ENCODE data around the gene NUDT22.

NUDT22 gene

GRCh38 chr11:64216879-64217278 lies 9.2 kb upstream of the NUDT22 start:
- Histone ChIP-seq H3K9ac (ENCODE audit: low read depth in 1 of 2, low read length in 2 of 2) (no peak overlapping the region), H3K27me3 (ENCODE audit: control insufficient read depth in 1 of 2, insufficient read depth in 2 of 2, low read length in 2 of 2) (no peaks in the 10 kb centered on the region), H3K4me3 (ENCODE audit: low read depth in 1 of 2, low read length in 2 of 2) (no peak overlapping the region), H3K27ac (ENCODE audit: low read depth, low read length) (no peak overlapping the region), H3K9me3 (ENCODE audit: control insufficient read depth in 1 of 2, low read length in 2 of 2) (no peaks in the 10 kb centered on the region), H3K36me3 (ENCODE audit: control insufficient read depth in 1 of 2, insufficient read depth in 2 of 2, low read length in 2 of 2) (peaks cover 9 to 31% of the 10 kb centered on the region in 2 donors), H3K4me1 (ENCODE audit: control insufficient read depth in 1 of 2, insufficient read depth in 2 of 2, low read length in 2 of 2) (peaks cover 4 to 8% of the 10 kb centered on the region in 2 donors)

DNA sequence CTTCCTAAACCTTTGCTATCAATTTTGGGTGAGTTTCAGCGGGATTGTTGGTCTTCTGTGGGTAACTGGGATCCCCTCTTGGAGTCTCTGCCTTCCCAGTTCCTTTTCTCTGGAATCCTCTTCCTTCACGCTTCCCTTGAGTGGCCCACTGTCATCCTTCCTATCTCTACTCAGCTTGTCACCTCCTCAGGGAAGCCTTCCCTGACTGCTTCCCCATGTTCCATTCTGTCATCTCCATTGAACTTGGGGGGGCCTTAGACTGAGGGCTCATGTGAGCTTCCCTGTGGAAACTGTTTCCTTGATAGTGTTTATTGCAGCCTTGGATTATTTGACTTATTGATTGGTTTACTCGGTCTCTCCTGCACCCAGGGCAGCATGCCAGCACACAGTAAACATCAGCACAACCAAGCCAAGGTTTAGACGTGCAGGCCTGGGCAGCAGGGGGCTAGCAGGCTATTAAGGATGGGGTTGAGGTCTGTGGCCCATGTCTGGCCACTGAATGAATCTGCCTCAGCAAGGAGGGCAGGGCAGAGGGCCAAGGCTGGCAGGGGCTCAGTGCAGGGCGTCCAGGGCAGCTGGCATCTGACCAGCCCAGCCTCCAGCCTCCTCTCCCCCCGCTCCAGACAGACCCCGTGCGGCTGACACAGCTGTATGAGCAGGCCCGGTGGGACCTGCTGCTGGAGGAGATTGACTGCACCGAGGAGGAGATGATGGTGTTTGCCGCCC lies 7.3 kb upstream of the NUDT22 start:
- Histone ChIP-seq H3K4me1 (ENCODE audit: control insufficient read depth in 1 of 2, insufficient read depth in 2 of 2, low read length in 2 of 2) (peaks cover 4 to 8% of the 10 kb centered on the region in 2 donors), H3K27ac (ENCODE audit: low read depth, low read length) (no peak overlapping the region), H3K27me3 (ENCODE audit: control insufficient read depth in 1 of 2, insufficient read depth in 2 of 2, low read length in 2 of 2) (no peaks in the 10 kb centered on the region), H3K4me3 (ENCODE audit: low read depth in 1 of 2, low read length in 2 of 2) (no peak overlapping the region), H3K9ac (ENCODE audit: low read depth in 1 of 2, low read length in 2 of 2) (no peak overlapping the region), H3K36me3 (ENCODE audit: control insufficient read depth in 1 of 2, insufficient read depth in 2 of 2, low read length in 2 of 2) (peaks cover 9 to 36% of the 10 kb centered on the region in 2 donors), H3K9me3 (ENCODE audit: control insufficient read depth in 1 of 2, low read length in 2 of 2) (no peaks in the 10 kb centered on the region)

- Histone ChIP-seq H3K9me3 (ENCODE audit: control insufficient read depth in 1 of 2, low read length in 2 of 2) (no peaks in the 10 kb centered on the region), H3K4me1 (ENCODE audit: control insufficient read depth in 1 of 2, insufficient read depth in 2 of 2, low read length in 2 of 2) (peaks cover 4 to 8% of the 10 kb centered on the region in 2 donors), H3K9ac (ENCODE audit: low read depth in 1 of 2, low read length in 2 of 2) (no peak overlapping the region), H3K27me3 (ENCODE audit: control insufficient read depth in 1 of 2, insufficient read depth in 2 of 2, low read length in 2 of 2) (no peaks in the 10 kb centered on the region), H3K4me3 (ENCODE audit: low read depth in 1 of 2, low read length in 2 of 2) (no peak overlapping the region), H3K27ac (ENCODE audit: low read depth, low read length) (no peak overlapping the region), H3K36me3 (ENCODE audit: control insufficient read depth in 1 of 2, insufficient read depth in 2 of 2, low read length in 2 of 2) (peaks cover 9 to 41% of the 10 kb centered on the region in 2 donors)
Observed at GRCh38 chr11:64219354-64219684, 6.8 kb upstream of the NUDT22 start.

DNA sequence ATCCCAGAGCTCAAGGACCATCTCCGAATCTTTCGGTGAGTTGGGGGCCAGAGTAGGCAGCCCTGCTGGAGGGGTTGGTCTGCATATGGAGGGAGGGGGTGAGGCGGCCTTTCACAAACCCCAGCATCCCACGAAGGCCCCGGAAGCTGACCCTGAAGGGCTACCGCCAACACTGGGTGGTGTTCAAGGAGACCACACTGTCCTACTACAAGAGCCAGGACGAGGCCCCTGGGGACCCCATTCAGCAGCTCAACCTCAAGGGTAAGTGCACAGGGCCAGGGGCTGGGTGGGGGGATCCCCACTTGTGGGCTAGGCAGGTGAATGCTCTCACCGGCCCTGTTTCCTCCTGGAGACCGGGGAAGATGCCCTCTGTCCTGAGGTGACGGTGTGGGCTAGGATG lies 6.3 kb upstream of the NUDT22 start:
- H3K4me3 ChIP-seq (ENCODE audit: low read depth in 1 of 2, low read length in 2 of 2): no peak overlapping the region
- no peaks in the 10 kb centered on the region for H3K27me3 ChIP-seq (ENCODE audit: control insufficient read depth in 1 of 2, insufficient read depth in 2 of 2, low read length in 2 of 2)
- H3K27ac ChIP-seq (ENCODE audit: low read depth, low read length): no peak overlapping the region
- H3K4me1 ChIP-seq (ENCODE audit: control insufficient read depth in 1 of 2, insufficient read depth in 2 of 2, low read length in 2 of 2): peaks cover 9% of the 10 kb centered on the region in 2 donors
- H3K9me3 ChIP-seq (ENCODE audit: control insufficient read depth in 1 of 2, low read length in 2 of 2): no peaks in the 10 kb centered on the region
- peaks cover 9 to 42% of the 10 kb centered on the region in 2 donors for H3K36me3 ChIP-seq (ENCODE audit: control insufficient read depth in 1 of 2, insufficient read depth in 2 of 2, low read length in 2 of 2)
- no peak overlapping the region for H3K9ac ChIP-seq (ENCODE audit: low read depth in 1 of 2, low read length in 2 of 2)

DNA sequence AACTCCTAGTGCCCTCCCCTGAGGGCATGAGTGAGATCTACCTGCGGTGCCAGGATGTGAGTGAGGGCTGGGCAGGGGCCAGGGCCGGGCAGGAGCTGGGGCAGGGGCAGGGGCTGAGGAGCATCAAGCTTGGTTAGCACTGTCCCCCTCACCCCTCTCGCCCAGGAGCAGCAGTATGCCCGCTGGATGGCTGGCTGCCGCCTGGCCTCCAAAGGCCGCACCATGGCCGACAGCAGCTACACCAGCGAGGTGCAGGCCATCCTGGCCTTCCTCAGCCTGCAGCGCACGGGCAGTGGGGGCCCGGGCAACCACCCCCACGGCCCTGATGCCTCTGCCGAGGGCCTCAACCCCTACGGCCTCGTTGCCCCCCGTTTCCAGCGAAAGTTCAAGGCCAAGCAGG lies 5.8 kb upstream of the NUDT22 start:
- Histone ChIP-seq H3K27ac (ENCODE audit: low read depth, low read length) (no peak overlapping the region), H3K4me3 (ENCODE audit: low read depth in 1 of 2, low read length in 2 of 2) (no peak overlapping the region), H3K9me3 (ENCODE audit: control insufficient read depth in 1 of 2, low read length in 2 of 2) (no peaks in the 10 kb centered on the region), H3K4me1 (ENCODE audit: control insufficient read depth in 1 of 2, insufficient read depth in 2 of 2, low read length in 2 of 2) (peaks cover 14% of the 10 kb centered on the region in 2 donors), H3K27me3 (ENCODE audit: control insufficient read depth in 1 of 2, insufficient read depth in 2 of 2, low read length in 2 of 2) (no peaks in the 10 kb centered on the region), H3K9ac (ENCODE audit: low read depth in 1 of 2, low read length in 2 of 2) (no peak overlapping the region), H3K36me3 (ENCODE audit: control insufficient read depth in 1 of 2, insufficient read depth in 2 of 2, low read length in 2 of 2) (peaks cover 9 to 38% of the 10 kb centered on the region in 2 donors)

DNA sequence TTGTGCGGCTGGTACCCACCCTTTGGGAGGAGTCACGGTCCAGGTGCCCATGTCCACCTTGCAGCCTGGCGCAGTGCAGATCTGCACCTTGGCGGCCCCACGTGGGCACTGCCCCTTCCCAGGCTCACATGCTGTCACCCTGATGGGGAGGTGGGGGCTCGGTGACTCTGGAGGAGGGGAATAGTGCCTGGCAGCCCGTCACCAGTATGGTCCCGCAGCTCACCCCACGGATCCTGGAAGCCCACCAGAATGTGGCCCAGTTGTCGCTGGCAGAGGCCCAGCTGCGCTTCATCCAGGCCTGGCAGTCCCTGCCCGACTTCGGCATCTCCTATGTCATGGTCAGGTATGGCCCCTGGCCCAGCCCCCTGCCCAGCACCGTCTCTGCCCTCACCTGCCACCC lies 5.3 kb upstream of the NUDT22 start:
- Histone ChIP-seq H3K4me1 (ENCODE audit: control insufficient read depth in 1 of 2, insufficient read depth in 2 of 2, low read length in 2 of 2) (peaks cover 16 to 19% of the 10 kb centered on the region in 2 donors), H3K9ac (ENCODE audit: low read depth in 1 of 2, low read length in 2 of 2) (no peak overlapping the region), H3K27me3 (ENCODE audit: control insufficient read depth in 1 of 2, insufficient read depth in 2 of 2, low read length in 2 of 2) (no peaks in the 10 kb centered on the region), H3K4me3 (ENCODE audit: low read depth in 1 of 2, low read length in 2 of 2) (no peak overlapping the region), H3K27ac (ENCODE audit: low read depth, low read length) (no peak overlapping the region), H3K36me3 (ENCODE audit: control insufficient read depth in 1 of 2, insufficient read depth in 2 of 2, low read length in 2 of 2) (peaks cover 9 to 38% of the 10 kb centered on the region in 2 donors), H3K9me3 (ENCODE audit: control insufficient read depth in 1 of 2, low read length in 2 of 2) (no peaks in the 10 kb centered on the region)

- H3K4me1 ChIP-seq (ENCODE audit: control insufficient read depth in 1 of 2, insufficient read depth in 2 of 2, low read length in 2 of 2): peaks cover 24 to 32% of the 10 kb centered on the region in 2 donors
- H3K27me3 ChIP-seq (ENCODE audit: control insufficient read depth in 1 of 2, insufficient read depth in 2 of 2, low read length in 2 of 2): no peaks in the 10 kb centered on the region
- H3K27ac ChIP-seq (ENCODE audit: low read depth, low read length): no peak overlapping the region
- peaks cover 9 to 36% of the 10 kb centered on the region in 2 donors for H3K36me3 ChIP-seq (ENCODE audit: control insufficient read depth in 1 of 2, insufficient read depth in 2 of 2, low read length in 2 of 2)
- H3K9ac ChIP-seq (ENCODE audit: low read depth in 1 of 2, low read length in 2 of 2): no peak overlapping the region
- no peak overlapping the region for H3K4me3 ChIP-seq (ENCODE audit: low read depth in 1 of 2, low read length in 2 of 2)
- no peaks in the 10 kb centered on the region for H3K9me3 ChIP-seq (ENCODE audit: control insufficient read depth in 1 of 2, low read length in 2 of 2)
Observed at GRCh38 chr11:64222651-64223000, 3.4 kb upstream of the NUDT22 start.

- Histone ChIP-seq H3K4me1 (ENCODE audit: control insufficient read depth in 1 of 2, insufficient read depth in 2 of 2, low read length in 2 of 2) (peaks cover 25 to 34% of the 10 kb centered on the region in 2 donors), H3K9ac (ENCODE audit: low read depth in 1 of 2, low read length in 2 of 2) (no peak overlapping the region), H3K36me3 (ENCODE audit: control insufficient read depth in 1 of 2, insufficient read depth in 2 of 2, low read length in 2 of 2) (peaks cover 9 to 35% of the 10 kb centered on the region in 2 donors)
Observed at GRCh38 chr11:64223001-64223651, 2.9 kb upstream of the NUDT22 start.

GRCh38 chr11:64224151-64224890 lies 1.8 kb upstream of the NUDT22 start:
- H3K27ac ChIP-seq (ENCODE audit: low read depth, low read length): no peak overlapping the region
- H3K9me3 ChIP-seq (ENCODE audit: control insufficient read depth in 1 of 2, low read length in 2 of 2): no peaks in the 10 kb centered on the region
- peaks cover 21 to 37% of the 10 kb centered on the region in 2 donors for H3K4me1 ChIP-seq (ENCODE audit: control insufficient read depth in 1 of 2, insufficient read depth in 2 of 2, low read length in 2 of 2)
- no peaks in the 10 kb centered on the region for H3K27me3 ChIP-seq (ENCODE audit: control insufficient read depth in 1 of 2, insufficient read depth in 2 of 2, low read length in 2 of 2)
- peaks cover 9 to 32% of the 10 kb centered on the region in 2 donors for H3K36me3 ChIP-seq (ENCODE audit: control insufficient read depth in 1 of 2, insufficient read depth in 2 of 2, low read length in 2 of 2)
- H3K4me3 ChIP-seq (ENCODE audit: low read depth in 1 of 2, low read length in 2 of 2): no peak overlapping the region
- no peak overlapping the region for H3K9ac ChIP-seq (ENCODE audit: low read depth in 1 of 2, low read length in 2 of 2)

More at GRCh38 chr11:64223001-64223651, 2.9 kb upstream of the NUDT22 start:
- Histone ChIP-seq H3K27me3 (ENCODE audit: control insufficient read depth in 1 of 2, insufficient read depth in 2 of 2, low read length in 2 of 2) (no peaks in the 10 kb centered on the region), H3K27ac (ENCODE audit: low read depth, low read length) (peak overlapping the region; percentile 42), H3K9me3 (ENCODE audit: control insufficient read depth in 1 of 2, low read length in 2 of 2) (no peaks in the 10 kb centered on the region), H3K4me3 (ENCODE audit: low read depth in 1 of 2, low read length in 2 of 2) (no peak overlapping the region)
